ENCODE data around the gene TTC39C. TPM values are rescaled to one million over a fixed set of nuclear protein-coding genes. Genes with fewer than 3 reads are reported as not detected.
A peak's percentile ranks its signal among the peaks of the same experiment; 100 is the strongest.

The TTC39C gene
- total RNA-seq, 3 donors from 2014 or later = 8.1 to 14.6 (median 13.2) TPM

DNA sequence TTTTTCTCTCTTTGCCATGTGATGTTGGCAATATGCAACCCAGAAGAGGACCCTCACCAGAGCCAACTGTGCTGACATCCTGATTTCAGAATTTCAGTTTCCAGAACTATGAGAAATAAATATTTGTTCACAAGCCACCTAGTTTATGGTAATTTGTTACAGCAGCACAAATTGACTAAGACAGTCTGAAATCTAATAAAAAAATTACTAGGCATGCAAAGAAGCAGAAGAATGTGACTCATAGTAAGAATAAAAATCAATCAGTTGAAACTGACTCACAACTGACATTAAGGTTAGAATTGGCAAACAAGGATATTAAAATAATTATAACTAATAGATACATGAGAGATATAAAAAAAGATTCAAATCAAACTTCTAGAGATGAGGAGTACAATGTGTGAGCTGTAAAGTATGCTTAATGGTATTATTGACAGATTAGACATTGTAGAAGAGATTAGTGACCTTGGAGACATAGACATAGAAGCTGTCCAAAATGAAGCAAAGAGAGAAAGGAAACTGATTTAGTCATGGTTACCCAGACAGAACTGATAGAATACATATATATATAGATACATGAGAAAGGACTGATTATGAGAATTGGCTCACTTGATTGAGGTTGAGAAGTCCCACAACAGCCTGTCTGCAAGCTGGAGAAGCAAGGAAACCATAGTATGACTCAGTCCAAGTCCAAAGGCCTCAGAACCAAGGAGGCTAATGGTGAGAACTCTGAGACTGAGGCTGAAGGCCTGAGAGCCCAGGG, 27.8 kb upstream of the TTC39C start:
- DNase-seq (no peak), ATAC-seq (no peak)
- Histone ChIP-seq H3K4me3 (no peak overlapping the region), H3K9me3 (no peaks in the 10 kb centered on the region), H3K4me1 (ENCODE audit: low read depth) (no peaks in the 10 kb centered on the region), H3K36me3 (ENCODE audit: low read depth) (no peaks in the 10 kb centered on the region)
- TF ChIP-seq CTCF (IDR thresholded peaks at IDR 0.05) = no peak
- intact Hi-C loops (cut with DNase I, micrococcal nuclease) = no loop called here

DNA sequence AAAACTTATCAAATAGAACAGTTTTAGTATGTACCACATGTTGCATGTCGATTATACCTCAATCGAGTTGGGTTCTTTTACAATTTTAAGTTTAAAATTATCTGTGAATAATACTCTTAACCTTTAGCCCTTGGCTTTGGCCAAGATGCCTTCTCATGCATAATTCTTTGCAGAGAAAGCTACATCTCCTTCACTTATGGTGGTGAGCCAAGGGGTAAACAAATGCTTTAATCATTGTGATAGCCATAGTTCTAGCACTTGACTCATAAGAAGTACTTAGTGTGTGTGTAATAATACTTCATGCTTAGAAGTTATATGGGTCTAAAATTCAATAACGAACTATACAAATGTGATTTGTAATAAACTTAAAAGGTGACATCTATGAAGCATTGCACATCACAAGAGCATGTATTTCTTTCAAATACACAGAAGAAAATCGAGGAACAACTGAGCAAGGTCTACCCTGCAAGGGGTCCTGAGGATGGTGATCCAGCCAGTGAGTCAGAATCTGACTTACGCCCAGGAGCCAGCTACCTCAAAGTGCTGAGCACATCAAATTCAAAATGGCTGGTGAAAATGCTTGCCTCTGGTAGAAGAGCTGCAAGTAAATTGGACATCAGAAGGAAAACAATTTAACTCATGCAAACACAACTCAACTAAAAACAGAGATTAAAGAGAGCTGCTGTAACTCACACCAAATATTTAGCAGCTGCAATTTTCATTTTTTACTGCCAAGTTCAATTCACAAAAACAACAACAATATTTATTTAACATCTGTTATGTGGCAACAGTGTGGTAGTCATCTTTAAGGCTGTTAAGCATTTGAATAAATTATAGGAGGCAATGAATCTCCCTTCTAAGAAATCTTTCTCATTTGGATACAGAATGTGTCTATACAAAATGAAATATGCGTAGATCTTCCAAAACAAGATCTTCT, 23.8 kb upstream of the TTC39C start:
- H3K9me3 ChIP-seq = no peaks in the 10 kb centered on the region
- intact Hi-C loops (cut with DNase I, micrococcal nuclease) = no loop called here
- DNase-seq (no peak), ATAC-seq (no peak)
- no peaks in the 10 kb centered on the region for H3K36me3 ChIP-seq (ENCODE audit: low read depth)
- no peak overlapping the region for H3K4me3 ChIP-seq
- no peaks in the 10 kb centered on the region for H3K4me1 ChIP-seq (ENCODE audit: low read depth)
- TF ChIP-seq CTCF (IDR thresholded peaks at IDR 0.05) = no peak

GRCh38 chr18:23992089-23992940, 22.2 kb upstream of the TTC39C start:
- no peak for DNase-seq
- no peaks in the 10 kb centered on the region for H3K4me1 ChIP-seq (ENCODE audit: low read depth)
- intact Hi-C loops (cut with DNase I, micrococcal nuclease) = no loop called here
- H3K4me3 ChIP-seq = no peak overlapping the region
- no peaks in the 10 kb centered on the region for H3K36me3 ChIP-seq (ENCODE audit: low read depth)
- no peaks in the 10 kb centered on the region for H3K9me3 ChIP-seq
- ATAC-seq = peak; percentile 74
- no peak for TF ChIP-seq CTCF (IDR thresholded peaks at IDR 0.05)

GRCh38 chr18:23992941-23993280, 21.6 kb upstream of the TTC39C start:
- intact Hi-C loops (cut with DNase I, micrococcal nuclease) = no loop called here
- H3K9me3 ChIP-seq = no peaks in the 10 kb centered on the region
- DNase-seq (no peak), ATAC-seq (no peak)
- H3K4me1 ChIP-seq (ENCODE audit: low read depth) = peaks cover under 1% of the 10 kb centered on the region
- no peak overlapping the region for H3K4me3 ChIP-seq
- TF ChIP-seq CTCF (IDR thresholded peaks at IDR 0.05) = no peak
- no peaks in the 10 kb centered on the region for H3K36me3 ChIP-seq (ENCODE audit: low read depth)

- Histone ChIP-seq H3K9me3 (no peaks in the 10 kb centered on the region), H3K36me3 (ENCODE audit: low read depth) (no peaks in the 10 kb centered on the region), H3K4me1 (ENCODE audit: low read depth) (peaks cover 14% of the 10 kb centered on the region), H3K4me3 (no peak overlapping the region)
- intact Hi-C loops (cut with DNase I, micrococcal nuclease) = no loop called here
- no peak for TF ChIP-seq CTCF (IDR thresholded peaks at IDR 0.05)
- ATAC-seq = peak; percentile 52
- peak in 2 of 3 donors; percentile 42 to 63 for DNase-seq
Measured at GRCh38 chr18:23994361-23994902, 20.1 kb upstream of the TTC39C start.

Measured in mucosa of descending colon (tissue), 3 donors.